Central memory CD4-positive, alpha-beta T cell (primary cell): ENCODE results near the gene ZNF283.
"Not testable (repeated sequence)": the region's sequence is repeated elsewhere in the genome, so short reads cannot be mapped to it uniquely, and the experiment has no call there.

Experiments
- DNase-seq: peaks from one replicate; pipeline ENCODE4 v3.0.0; 2022

The ZNF283 gene

GRCh38 chr19:43802216-43802951 lies 24.7 kb upstream of the ZNF283 start, which contains the start of gene LYPD5:
LYPD5 (minus strand) TSS chr19:43802447; CDS start chr19:43802380, 67 bp downstream.
- no peak for DNase-seq

- DNase-seq, result no peak
Measured at GRCh38 chr19:43804432-43804831, 22.7 kb upstream of the ZNF283 start.

DNA sequence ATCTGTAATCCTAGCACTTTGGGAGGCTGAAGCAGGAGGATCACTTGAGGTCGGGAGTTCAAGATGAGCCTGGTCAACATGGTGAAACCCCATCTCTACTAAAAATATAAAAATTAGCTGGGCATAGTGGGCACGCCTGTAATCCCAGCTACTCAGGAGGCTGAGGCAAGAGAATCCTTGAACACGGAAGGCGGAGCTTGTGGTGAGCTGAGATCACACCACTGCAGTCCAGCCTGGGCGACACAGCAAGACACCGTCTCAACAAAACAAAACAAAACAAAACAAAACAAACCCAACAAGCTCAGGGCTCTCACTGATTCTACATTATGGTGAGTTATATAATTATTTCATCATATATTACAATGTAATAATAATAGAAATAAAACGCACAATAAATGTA lies 20.7 kb upstream of the ZNF283 start:
- DNase-seq, result not testable (repeated sequence)

GRCh38 chr19:43806848-43807247 lies 20.3 kb upstream of the ZNF283 start:
- DNase-seq, result no peak

DNA sequence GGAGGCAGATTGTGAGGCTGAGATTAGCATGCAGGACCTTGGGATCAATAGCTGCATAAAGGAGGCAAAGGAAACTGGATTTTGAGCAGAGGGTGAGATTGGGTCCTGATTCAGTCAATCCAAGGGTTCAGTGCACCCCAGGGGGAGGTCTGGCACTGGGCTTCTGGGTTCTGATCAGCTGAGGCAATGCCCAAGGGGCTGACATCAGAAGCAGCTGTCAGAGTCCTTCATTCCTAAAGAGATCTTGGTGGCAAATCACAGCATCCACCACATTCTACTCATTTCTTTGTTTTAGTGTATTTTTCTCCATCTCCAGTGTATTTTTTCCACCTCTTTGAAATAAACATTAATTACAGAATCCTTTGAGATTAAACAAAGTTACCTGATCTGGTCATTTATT lies 19.5 kb upstream of the ZNF283 start:
- no peak for DNase-seq

DNA sequence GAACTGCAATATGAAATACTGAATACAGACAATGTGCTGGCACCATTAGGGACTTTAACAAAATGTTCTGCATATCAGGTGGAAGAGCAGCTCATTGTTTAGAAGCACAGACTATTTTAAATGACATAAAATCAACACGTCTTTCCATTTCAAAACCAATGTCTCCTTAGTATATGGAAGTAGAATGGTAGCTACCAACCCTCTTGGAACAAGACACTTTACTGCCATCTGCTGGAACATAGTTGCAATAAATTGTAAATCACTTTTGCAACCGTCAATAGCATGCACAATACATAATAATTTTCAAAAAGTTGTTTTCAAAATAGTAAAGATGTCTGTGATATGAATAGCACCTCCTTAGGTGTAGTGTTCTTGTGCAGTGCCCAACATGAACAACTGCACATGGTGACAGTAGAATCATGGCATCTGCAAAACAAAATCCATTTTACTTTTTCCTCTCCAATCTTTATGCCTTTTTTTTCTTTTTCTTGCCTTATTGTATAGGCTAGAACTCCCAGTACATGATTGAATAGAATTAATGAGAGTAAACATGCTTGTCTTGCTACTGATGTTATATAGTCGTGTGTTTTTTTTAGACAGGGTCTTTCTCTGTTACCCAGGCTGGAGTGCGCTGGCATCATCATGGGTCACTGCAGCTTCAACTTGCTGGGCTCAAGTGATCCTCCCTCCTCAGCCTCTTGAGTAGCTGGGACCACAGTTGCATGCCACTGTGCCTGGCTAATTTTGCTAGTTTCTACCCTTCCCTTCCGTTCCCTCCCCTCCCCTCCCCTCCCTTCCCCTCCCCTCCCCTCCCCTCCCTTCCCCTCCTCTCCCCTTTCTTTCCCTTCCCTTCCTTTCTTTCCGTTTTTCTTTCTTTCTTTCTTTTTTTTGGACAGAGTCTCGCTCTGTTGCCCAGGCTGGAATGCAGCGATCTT lies 17.1 kb upstream of the ZNF283 start:
- DNase-seq, result peak; percentile 42

DNA sequence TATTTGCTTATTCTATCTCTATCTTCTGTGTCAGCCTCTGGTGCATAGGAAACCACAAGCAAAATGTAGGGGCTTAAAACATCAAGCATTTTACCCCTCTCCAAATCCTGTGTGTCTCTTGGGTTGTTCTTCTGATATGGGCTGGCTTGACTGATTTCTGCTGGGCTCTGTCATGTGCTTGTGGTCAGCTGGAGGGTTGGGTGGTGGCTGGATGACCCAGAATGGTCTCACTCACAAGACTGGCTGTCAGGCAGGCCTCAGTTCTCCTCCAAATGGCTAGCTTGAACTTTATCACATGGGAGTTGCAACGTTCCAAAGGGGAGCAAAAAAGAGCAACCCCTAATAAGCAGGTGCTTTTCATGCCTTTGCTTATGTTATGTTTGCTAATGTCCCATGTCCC lies 15.3 kb upstream of the ZNF283 start:
- no peak for DNase-seq

GRCh38 chr19:43812259-43812658 lies 14.9 kb upstream of the ZNF283 start:
- no peak for DNase-seq

DNA sequence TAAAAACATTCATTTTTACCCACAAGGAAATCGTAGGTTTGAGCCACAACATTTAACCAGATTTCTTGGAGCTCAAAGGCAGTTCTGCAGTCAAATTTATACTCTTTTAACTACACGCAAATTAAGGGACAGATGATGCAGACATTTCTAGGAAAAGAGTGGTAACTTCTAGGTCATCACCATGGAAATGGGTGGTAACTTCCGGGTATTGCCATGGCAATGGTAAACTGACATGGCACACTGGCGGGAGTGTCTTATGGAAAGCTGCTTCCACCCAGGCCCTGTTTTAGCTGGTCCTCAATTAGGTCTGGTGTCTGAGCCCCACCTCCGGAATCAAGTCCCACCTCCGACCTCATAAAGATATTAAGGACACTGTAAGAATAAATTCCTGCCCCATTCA lies 14.4 kb upstream of the ZNF283 start:
- DNase-seq, result peak; percentile 35

GRCh38 chr19:43814663-43815352 lies 12.3 kb upstream of the ZNF283 start:
- no peak for DNase-seq

GRCh38 chr19:43817454-43817853 lies 9.7 kb upstream of the ZNF283 start:
- DNase-seq, result not testable (repeated sequence)

DNA sequence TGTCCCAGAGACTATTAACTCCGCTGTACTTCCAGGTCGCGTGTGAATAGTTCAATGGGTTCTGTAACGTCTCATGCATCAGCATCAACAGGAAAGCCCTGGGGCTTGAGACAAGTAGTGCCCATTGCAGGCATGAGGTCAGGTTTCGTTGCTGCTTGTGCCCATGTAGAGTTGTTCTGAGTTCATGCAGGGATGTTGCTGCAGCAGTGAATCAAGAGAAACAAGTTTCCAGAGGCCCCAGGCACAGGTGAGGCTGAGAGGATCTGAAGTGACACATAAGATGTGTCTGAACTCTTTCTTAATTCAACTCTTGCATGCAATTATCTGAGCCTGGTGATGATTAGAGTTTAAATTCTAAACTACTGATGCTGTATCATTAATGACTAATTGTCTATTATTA lies 8.6 kb upstream of the ZNF283 start:
- no peak for DNase-seq

- peak; percentile 3 for DNase-seq
Measured at GRCh38 chr19:43820098-43820883, 6.8 kb upstream of the ZNF283 start.

DNA sequence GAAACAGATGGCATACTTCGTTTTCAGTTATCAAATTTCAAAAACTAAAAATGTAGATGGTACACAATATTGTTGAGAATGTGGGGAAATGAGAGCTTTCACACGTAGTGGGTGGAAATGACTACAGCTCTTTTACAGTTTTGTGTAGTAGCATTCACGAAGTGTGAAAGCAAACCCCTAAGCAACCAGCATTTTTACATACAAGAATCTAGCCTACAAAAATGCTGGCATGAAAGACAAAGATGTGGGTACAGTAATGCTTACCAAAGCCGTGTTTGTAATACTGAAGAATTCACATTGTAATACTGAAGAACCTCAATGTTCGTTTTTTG lies 6.3 kb upstream of the ZNF283 start:
- no peak for DNase-seq

DNA sequence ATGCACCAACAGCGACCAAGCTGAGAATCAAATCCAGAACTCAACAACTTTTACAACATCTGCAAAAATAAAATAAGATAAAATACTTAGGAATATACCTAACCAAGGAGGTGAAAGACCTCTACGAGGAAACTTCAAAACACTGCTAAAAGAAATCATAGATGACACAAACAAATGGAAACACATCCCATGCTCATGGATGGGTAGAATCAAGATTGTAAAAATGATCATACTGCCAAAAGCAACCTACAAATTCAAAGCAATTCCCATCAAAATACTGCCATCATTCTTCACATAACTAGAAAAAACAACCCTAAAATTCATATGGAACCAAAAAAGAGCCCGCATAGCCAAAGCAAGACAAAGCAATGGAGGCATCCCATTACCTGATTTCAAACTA lies 3.3 kb upstream of the ZNF283 start:
- not testable (repeated sequence) for DNase-seq

- DNase-seq, result not testable (repeated sequence)
Measured at GRCh38 chr19:43824572-43824971, 2.5 kb upstream of the ZNF283 start.

- DNase-seq, result no peak
Measured at GRCh38 chr19:43839139-43839538, 12.0 kb downstream of the ZNF283 start.

DNA sequence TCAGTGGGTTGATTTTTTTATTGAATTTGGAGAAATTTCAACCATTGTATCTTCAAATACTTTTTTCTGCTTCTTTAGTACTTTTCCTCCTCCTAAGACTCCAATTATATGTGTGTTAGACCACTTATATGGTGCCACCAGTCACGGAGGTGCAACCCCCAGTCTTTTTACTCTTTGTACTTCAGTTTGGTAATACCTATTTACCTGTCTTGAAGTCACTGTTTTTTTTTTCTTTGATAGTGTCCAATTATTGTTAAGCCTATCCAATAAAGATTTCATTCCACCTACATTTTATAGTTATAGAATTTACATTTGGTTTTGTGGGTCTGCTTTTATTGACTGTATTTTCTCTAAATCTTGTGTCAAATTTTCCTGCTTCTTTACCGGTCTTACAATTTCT lies 14.9 kb downstream of the ZNF283 start:
- no peak for DNase-seq

DNA sequence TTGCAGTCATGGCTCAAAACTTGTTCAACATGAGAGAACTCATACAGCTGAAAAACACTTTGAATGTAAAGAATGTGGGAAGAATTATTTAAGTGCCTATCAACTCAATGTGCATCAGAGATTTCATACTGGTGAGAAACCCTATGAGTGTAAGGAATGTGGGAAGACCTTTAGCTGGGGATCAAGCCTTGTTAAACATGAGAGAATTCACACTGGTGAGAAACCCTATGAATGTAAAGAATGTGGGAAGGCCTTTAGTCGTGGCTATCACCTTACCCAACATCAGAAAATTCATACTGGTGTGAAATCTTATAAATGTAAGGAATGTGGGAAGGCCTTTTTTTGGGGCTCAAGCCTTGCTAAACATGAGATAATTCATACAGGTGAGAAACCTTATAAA lies 20.1 kb downstream of the ZNF283 start:
- DNase-seq, result no peak

DNA sequence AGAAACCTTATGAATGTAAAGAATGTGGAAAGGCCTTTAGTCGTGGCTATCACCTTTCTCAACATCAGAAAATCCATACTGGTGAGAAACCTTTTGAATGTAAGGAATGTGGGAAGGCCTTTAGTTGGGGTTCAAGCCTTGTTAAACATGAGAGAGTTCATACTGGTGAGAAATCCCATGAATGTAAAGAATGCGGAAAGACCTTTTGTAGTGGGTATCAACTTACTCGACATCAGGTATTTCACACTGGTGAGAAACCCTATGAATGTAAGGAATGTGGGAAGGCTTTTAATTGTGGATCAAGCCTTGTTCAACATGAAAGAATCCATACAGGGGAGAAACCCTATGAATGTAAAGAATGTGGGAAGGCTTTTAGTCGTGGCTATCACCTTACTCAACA lies 20.8 kb downstream of the ZNF283 start:
- DNase-seq, result no peak

DNA sequence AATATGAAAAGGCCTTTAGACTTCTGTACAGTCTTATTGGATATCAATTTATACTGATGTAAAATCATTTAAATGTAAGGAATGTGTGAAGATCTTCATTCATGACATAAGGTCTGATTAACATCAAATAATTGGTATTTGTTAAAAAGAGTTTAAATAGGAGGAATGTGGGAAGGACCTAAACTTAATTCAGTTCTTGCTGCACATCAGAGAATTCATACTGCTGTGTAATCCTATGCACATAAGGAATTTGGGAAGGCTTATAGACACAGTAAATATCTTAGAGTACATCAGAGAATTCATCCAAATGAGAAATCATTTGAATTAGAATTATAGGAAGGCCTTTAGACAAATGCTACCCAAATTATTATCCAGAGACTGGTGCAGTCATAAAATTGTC lies 21.7 kb downstream of the ZNF283 start:
- DNase-seq, result no peak

DNA sequence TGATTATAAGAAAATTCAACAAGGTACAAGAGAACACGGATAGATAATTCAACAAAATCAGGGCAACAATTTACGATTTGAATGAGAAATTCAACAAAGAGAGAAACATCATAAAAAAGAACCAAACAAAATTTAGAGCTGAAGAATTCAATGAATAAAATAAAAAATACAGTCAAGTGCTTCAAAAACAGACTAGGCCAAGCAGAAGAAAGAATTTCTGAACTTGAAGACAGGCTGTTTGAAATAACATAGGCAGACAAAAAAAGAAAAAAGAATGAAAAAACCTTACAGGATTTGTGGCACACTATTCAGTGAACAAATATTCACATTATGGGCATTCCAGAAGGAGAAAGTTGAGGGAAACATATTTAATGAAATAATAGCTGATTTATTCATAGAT lies 31.1 kb downstream of the ZNF283 start:
- no peak for DNase-seq

DNA sequence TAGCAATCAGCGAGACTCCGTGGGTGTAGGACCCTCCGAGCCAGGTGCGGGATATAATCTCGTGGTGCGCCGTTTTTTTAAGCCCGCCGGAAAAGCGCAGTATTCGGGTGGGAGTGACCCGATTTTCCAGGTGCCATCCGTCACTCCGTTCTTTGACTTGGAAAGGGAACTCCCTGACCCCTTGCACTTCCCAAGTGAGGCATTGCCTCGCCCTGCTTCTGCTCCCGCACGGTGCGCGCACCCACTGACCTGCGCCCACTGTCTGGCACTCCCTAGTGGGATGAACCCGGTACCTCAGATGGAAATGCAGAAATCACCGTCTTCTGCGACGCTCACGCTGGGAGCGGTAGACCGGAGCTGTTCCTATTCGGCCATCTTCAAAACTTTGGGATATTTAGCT lies 39.8 kb downstream of the ZNF283 start:
- not testable (repeated sequence) for DNase-seq
